ENCODE measurements around the gene BLVRB. TPM values are rescaled to one million over a fixed set of nuclear protein-coding genes. Genes with fewer than 3 reads are reported as not detected.
A peak's percentile ranks its signal among the peaks of the same experiment; 100 is the strongest.

BLVRB gene
- total and polyA plus RNA-seq, 9 of the 15 experiments (the other 6 are each of a cell fraction or from before 2014, with no cell fraction given) = 81.1 to 749 (median 331) TPM

- FAIRE-seq = no peak
Measured at GRCh38 chr19:40512473-40513344, 47.2 kb upstream of the BLVRB start.

More at GRCh38 chr19:40512473-40513344, 47.2 kb upstream of the BLVRB start:
- BruUV-seq (replicated peaks) = no TSS peak
- intact Hi-C loops (cut with micrococcal nuclease) (no loop called here), in situ Hi-C loops (cut with MboI) (no loop called here)
- Histone ChIP-seq H3K79me2 (ENCODE audit: control insufficient read depth, insufficient read depth, low read length) (no peaks in the 10 kb centered on the region), H3K4me3 (no peak overlapping the region), H3K27ac (ENCODE audit: extremely low read depth, low read depth, low read length) (no peak overlapping the region), H3K9me1 (ENCODE audit: control insufficient read depth, insufficient read depth, low read length) (no peaks in the 10 kb centered on the region), H4K20me1 (replicated peaks; ENCODE audit: control insufficient read depth, insufficient read depth, low read length) (no peaks in the 10 kb centered on the region), H3K27me3 (ENCODE audit: control insufficient read depth in 2 of 2, insufficient read depth in 2 of 2, low read length in 2 of 2) (no peaks in the 10 kb centered on the region), H3K4me2 (ENCODE audit: insufficient read depth, low read length) (no peak overlapping the region), H3K4me1 (replicated peaks in 1 of 2; ENCODE audit: control insufficient read depth in 2 of 2, insufficient read depth in 2 of 2, low read length in 2 of 2) (peaks cover 6 to 10% of the 10 kb centered on the region in 2 experiments; a peak in 3 of 5 replicates), H3K36me3 (ENCODE audit: control insufficient read depth, insufficient read depth, low read length) (no peaks in the 10 kb centered on the region), H2AFZ (ENCODE audit: low read depth, low read length) (no peak overlapping the region), H3K9ac (ENCODE audit: insufficient read depth in 1 of 2, low read depth in 2 of 2, low read length in 2 of 2) (no peak overlapping the region; a peak in 1 of 4 replicates), H3K9me3 (replicated peaks; ENCODE audit: control insufficient read depth, insufficient read depth, low read depth, low read length) (no peaks in the 10 kb centered on the region)
- 77% methylated on average over 22 of the region's 105 CpGs for WGBS (ENCODE audit: insufficient coverage, low coverage, missing lambda C conversion rate)
- ChIA-PET POLR2A (interaction anchor here (0.6 to 0.9 kb wide), 2 partner anchors 9 to 70 kb away, joined by 3 read pairs; no protein-coding TSS in a partner anchor), CTCF (ENCODE audit: low intra/inter-chr PET ratio) (no interaction called here)
- DNase-seq (ENCODE audit: extremely low read depth in 1 of 4, low spot score in 3 of 4) (no peak), ATAC-seq (no peak)
- TF ChIP-seq, protein P1, sequence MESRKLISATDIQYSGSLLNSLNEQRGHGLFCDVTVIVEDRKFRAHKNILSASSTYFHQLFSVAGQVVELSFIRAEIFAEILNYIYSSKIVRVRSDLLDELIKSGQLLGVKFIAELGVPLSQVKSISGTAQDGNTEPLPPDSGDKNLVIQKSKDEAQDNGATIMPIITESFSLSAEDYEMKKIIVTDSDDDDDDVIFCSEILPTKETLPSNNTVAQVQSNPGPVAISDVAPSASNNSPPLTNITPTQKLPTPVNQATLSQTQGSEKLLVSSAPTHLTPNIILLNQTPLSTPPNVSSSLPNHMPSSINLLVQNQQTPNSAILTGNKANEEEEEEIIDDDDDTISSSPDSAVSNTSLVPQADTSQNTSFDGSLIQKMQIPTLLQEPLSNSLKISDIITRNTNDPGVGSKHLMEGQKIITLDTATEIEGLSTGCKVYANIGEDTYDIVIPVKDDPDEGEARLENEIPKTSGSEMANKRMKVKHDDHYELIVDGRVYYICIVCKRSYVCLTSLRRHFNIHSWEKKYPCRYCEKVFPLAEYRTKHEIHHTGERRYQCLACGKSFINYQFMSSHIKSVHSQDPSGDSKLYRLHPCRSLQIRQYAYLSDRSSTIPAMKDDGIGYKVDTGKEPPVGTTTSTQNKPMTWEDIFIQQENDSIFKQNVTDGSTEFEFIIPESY (CRISPR knock-in tag; IDR thresholded peaks at IDR 0.05) = peak; percentile 88
- TF ChIP-seq USF2 (CRISPR knock-in tag; IDR thresholded peaks at IDR 0.05) (peak; percentile 35), ZNF76 (CRISPR knock-in tag; IDR thresholded peaks at IDR 0.05; ENCODE audit: borderline replicate concordance) (no peak), NFRKB (IDR thresholded peaks at IDR 0.05; ENCODE audit: low read depth) (no peak), ZFP36 (IDR thresholded peaks at IDR 0.05; ENCODE audit: low read depth, low read length, partially characterized antibody) (peak; percentile 40)
- TF ChIP-seq, protein P2, sequence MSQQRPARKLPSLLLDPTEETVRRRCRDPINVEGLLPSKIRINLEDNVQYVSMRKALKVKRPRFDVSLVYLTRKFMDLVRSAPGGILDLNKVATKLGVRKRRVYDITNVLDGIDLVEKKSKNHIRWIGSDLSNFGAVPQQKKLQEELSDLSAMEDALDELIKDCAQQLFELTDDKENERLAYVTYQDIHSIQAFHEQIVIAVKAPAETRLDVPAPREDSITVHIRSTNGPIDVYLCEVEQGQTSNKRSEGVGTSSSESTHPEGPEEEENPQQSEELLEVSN (IDR thresholded peaks at IDR 0.05; ENCODE audit: borderline replicate concordance in 1 of 2, extremely low read depth in 1 of 2, insufficient read depth in 1 of 2, insufficient read length in 1 of 2, low read depth in 1 of 2, low read length in 1 of 2, poor library complexity in 1 of 2, severe bottlenecking in 1 of 2) = peak in 1 of 2 experiments; percentile 10
- TF ChIP-seq, protein P3, sequence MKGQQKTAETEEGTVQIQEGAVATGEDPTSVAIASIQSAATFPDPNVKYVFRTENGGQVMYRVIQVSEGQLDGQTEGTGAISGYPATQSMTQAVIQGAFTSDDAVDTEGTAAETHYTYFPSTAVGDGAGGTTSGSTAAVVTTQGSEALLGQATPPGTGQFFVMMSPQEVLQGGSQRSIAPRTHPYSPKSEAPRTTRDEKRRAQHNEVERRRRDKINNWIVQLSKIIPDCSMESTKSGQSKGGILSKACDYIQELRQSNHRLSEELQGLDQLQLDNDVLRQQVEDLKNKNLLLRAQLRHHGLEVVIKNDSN (CRISPR knock-in tag; IDR thresholded peaks at IDR 0.05) = 0 out of 2 replicates have a peak, but pooled peaks have one; percentile 4

Data from K562 (cell line).